Limb (tissue), 2 donors: Measurements from ENCODE around the gene RPL7L1.

ENCODE experiments used
- DNase-seq, 2 donors: peaks; one replicate each; pipeline ENCODE4 v3.0.0-alpha.2; 2016; ENCODE audit errors: extremely low spot score in 2 of 2

RPL7L1 gene

DNA sequence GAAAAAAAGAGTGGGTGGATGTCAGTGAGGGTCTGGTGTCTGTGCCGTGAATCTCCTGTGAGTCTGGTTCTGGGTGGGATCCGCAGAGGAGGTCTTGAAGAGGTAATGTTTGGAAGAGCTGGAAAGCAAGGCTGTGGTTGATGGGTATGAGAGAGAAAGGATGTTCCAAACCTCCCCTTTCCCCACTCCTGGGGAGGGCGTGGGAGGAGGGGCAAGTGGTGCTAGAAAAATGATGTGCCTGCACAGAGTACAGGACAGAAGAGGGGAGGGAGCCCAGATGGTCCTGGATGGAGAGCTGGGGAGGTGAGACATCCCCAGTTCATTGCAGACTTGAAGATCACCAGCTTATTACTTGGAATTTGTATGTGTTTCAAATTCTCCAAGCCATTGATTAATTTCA, 53.0 kb downstream of the RPL7L1 start:
- DNase-seq = no peak

DNA sequence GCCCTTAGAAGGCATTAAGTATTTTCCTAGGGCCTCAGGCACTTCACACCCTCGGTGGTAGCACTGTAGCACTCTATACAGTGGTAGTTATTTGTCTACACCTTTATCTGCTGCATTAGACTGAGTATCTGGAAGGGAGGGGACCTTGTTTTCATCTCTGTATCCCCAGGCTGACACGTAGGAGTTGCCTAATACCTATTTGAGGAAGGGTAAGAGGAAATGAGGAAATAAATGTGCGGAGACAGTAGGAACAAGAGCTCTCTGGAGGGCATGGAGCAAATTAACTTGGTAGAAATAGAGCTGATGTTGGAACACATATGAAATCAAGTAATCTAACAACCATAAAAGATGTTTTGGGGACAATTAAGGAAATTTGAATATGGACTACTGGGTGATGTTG, 53.8 kb downstream of the RPL7L1 start:
- DNase-seq = no peak

DNA sequence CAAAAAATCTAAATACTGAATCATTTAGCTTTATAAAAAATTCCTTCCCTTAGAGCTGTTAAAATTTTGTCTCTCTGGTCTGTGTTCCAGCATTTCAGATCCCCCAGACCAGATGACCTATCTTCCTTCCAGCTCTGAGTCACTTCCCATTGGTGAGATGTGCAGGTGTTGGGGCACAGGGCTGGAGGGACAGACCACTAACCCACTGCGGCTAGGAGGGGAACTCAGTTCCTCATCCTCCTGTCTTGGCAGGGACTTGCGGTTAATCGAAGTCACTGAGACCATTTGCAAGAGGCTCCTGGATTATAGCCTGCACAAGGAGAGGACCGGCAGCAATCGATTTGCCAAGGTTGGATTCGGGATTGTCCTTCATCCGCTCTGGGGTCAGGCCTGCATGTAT, 55.9 kb downstream of the RPL7L1 start:
- no peak for DNase-seq

DNA sequence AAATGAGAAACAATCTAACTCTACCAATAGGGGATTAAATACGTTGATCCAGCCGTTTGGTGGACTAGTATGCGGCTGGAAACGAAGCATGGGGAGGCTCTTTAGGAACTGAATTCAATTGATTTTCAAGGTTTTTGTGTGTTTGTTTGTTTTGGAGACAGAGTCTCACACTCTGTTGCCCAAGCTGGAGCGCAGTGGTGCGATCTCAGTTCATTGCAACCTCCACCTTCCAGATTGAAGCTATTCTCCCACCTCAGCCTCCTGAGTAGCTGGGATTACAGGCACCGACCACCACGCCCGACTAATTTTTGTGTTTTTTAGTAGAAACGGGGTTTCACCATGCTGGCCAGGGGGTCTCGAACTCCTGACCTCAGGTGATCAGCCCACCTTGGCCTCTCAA, 57.0 kb downstream of the RPL7L1 start:
- no peak for DNase-seq

DNA sequence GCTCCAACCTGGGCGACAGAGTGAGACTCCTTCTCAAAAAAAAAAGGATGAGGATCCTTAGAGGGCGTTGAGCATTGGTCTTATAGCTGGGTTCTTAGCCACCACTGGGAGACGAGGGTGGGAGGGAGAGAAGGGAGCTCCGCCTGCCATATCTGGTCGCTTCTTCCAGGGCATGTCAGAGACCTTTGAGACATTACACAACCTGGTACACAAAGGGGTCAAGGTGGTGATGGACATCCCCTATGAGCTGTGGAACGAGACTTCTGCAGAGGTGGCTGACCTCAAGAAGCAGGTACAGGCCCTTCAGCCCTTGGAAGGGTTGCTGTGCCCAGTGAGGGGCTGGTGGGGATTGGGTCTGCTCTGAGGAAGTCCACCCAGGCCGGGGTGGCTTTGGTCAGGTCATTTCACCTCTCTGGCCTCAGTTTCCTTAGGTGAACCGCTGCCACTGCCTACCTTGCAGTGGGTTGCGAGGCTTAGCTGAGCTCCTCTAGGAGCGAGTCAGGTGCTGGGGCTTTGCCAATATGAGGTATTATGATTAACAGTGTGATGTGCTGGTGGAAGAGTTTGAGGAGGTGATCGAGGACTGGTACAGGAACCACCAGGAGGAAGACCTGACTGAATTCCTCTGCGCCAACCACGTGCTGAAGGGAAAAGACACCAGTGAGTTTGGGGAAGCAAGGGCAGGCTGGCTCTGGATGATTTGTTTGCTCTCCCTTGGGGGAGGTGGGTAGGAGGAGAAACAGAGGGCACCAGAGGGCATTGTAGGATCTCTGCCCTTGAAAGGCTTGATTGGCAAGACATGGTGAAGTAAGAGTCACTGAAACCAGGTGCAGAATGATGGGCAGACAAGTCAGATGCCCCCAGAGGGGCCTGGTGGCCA, 58.4 kb downstream of the RPL7L1 start:
- no peak for DNase-seq

DNA sequence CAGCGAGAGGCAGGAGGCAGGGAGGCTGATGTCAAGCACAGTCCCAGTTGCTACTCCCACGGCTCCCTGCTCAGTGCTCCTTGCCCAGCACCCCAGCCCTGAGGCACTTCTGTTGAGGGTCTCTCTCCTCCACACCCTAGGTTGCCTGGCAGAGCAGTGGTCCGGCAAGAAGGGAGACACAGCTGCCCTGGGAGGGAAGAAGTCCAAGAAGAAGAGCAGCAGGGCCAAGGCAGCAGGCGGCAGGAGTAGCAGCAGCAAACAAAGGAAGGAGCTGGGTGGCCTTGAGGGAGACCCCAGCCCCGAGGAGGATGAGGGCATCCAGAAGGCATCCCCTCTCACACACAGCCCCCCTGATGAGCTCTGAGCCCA, 59.0 kb downstream of the RPL7L1 start:
- DNase-seq = no peak

DNA sequence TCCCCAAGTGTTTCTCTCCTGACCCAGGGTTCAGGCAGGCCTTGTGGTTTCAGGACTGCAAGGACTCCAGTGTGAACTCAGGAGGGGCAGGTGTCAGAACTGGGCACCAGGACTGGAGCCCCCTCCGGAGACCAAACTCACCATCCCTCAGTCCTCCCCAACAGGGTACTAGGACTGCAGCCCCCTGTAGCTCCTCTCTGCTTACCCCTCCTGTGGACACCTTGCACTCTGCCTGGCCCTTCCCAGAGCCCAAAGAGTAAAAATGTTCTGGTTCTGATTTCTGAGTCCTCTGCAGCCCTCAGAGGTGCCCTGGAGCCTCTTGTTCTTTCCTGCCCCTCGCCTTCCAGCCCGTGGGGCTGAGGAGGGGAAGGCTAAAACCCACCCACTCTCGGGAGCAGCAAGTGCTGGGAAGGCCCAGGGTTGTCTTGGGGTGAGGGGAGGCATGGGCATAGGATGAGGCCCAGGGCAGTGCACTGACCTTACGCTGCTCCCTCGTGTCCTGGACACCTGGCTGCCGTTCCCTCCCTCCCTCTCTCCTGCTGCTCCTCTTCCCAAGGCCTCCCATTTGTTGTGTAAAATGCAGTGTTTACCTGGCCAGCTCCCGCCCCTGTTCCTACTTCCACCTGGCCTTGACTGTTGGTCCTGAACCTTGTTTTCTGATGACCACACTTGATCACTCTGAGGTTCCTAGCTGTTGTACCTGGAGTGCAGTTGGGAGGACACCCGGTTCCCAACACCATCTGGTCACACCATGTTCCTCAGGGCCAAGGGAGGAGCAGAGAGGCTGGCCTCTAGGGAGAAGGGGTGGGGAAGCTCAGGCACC, 59.8 kb downstream of the RPL7L1 start:
- no peak for DNase-seq
